C4-2B (cell line): Measurements from ENCODE around the gene CCR5AS.

Experiments used
- ZFX ChIP-seq: fragments of 450-650 bp; IDR thresholded peaks from 2 replicates; pipeline ENCODE4 v1.6.1; 2017
- TF ChIP-seq, protein P1 (sequence below): fragments of 450-650 bp; conservative IDR thresholded peaks from 2 replicates; pipeline ENCODE4 v1.5.1; 2017; ENCODE audit warnings: mild to moderate bottlenecking

DNA sequence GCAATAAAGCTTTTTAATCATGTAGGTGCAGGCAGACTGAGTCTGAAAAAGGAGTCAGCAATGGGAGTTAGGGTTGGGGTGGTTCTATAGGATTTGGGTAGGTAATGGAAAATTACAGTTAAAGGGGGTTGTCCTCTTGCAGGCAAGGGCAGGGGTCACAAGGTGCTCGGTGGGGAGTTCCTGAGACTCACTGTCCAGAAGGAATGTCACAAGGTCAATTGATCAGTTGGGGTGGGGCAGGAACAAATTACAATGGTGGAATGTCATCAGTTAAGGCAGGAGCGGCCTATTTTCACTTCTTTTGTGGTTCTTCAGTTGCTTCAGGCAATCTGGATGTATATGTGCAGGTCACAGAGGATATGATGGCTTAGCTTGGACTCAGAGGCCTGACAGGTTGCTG lies 13.9 kb downstream of the CCR5AS start:
- TF ChIP-seq, protein P1, sequence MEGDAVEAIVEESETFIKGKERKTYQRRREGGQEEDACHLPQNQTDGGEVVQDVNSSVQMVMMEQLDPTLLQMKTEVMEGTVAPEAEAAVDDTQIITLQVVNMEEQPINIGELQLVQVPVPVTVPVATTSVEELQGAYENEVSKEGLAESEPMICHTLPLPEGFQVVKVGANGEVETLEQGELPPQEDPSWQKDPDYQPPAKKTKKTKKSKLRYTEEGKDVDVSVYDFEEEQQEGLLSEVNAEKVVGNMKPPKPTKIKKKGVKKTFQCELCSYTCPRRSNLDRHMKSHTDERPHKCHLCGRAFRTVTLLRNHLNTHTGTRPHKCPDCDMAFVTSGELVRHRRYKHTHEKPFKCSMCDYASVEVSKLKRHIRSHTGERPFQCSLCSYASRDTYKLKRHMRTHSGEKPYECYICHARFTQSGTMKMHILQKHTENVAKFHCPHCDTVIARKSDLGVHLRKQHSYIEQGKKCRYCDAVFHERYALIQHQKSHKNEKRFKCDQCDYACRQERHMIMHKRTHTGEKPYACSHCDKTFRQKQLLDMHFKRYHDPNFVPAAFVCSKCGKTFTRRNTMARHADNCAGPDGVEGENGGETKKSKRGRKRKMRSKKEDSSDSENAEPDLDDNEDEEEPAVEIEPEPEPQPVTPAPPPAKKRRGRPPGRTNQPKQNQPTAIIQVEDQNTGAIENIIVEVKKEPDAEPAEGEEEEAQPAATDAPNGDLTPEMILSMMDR, result no peak
- TF ChIP-seq ZFX, result no peak
